GM18951 (cell line): ENCODE results near the gene COL27A1.

Experiments
- POLR2A ChIP-seq: IDR thresholded peaks from 4 replicates; pipeline ENCODE4 v1.6.1; 2011; ENCODE audit warnings: mild to moderate bottlenecking; ENCODE audit not compliant: insufficient read length, insufficient read depth; ENCODE audit errors: extremely low read depth
- in situ Hi-C: fragments of 300-500 bp; cut with MboI; formaldehyde crosslinking; loops from one replicate; pipeline ENCODE4 v1.12.0; 2022; ENCODE audit warnings: low sequenced_read_pairs, mixed read lengths, inconsistent platforms; ENCODE audit not compliant: unreplicated experiment

The COL27A1 gene

GRCh38 chr9:114169029-114169951, 14.0 kb downstream of the COL27A1 start:
- no peak for TF ChIP-seq POLR2A
- in situ Hi-C loops, result no loop called here

GRCh38 chr9:114169952-114170770, 14.8 kb downstream of the COL27A1 start:
- no peak for TF ChIP-seq POLR2A
- in situ Hi-C loops, result no loop called here

- no peak for TF ChIP-seq POLR2A
- in situ Hi-C loops, result no loop called here
Observed at GRCh38 chr9:114170771-114171461, 15.6 kb downstream of the COL27A1 start.

- TF ChIP-seq POLR2A, result no peak
- in situ Hi-C loops, result no loop called here
Observed at GRCh38 chr9:114171500-114171899, 16.2 kb downstream of the COL27A1 start.

GRCh38 chr9:114172981-114173833, 17.9 kb downstream of the COL27A1 start:
- in situ Hi-C loops, result no loop called here
- no peak for TF ChIP-seq POLR2A

GRCh38 chr9:114174557-114174875, 19.2 kb downstream of the COL27A1 start:
- in situ Hi-C loops, result no loop called here
- TF ChIP-seq POLR2A, result no peak

- in situ Hi-C loops, result no loop called here
- no peak for TF ChIP-seq POLR2A
Observed at GRCh38 chr9:114174876-114175771, 19.8 kb downstream of the COL27A1 start.

- in situ Hi-C loops, result no loop called here
Observed at GRCh38 chr9:114176624-114177291, 21.4 kb downstream of the COL27A1 start.

GRCh38 chr9:114177423-114178064, 22.2 kb downstream of the COL27A1 start:
- in situ Hi-C loops, result no loop called here
- TF ChIP-seq POLR2A, result no peak

More at GRCh38 chr9:114176624-114177291, 21.4 kb downstream of the COL27A1 start:
- no peak for TF ChIP-seq POLR2A

GRCh38 chr9:114178076-114178475, 22.7 kb downstream of the COL27A1 start:
- in situ Hi-C loops, result no loop called here
- no peak for TF ChIP-seq POLR2A
